Smooth muscle cell (in vitro differentiated cells): ENCODE measurements around the gene TGFBR3. TPM values are rescaled to one million over a fixed set of nuclear protein-coding genes. Genes with fewer than 3 reads are reported as not detected.

ENCODE experiments used
- DNase-seq: peaks from one replicate; lab custom pipeline; 2025; ENCODE audit not compliant: unreplicated experiment; lab: John Stamatoyannopoulos, UW
- H2AFZ ChIP-seq: fragments of 200-600 bp; sonication (generic); 2 replicates; pipeline ENCODE4 v1.6.0; 2016; ENCODE audit warnings: antibody characterized with exemption, low read depth, mild to moderate bottlenecking
- H3F3A ChIP-seq: fragments of 200-600 bp; sonication (generic); 2 replicates; pipeline ENCODE4 v1.6.0; 2017; ENCODE audit warnings: antibody characterized with exemption, low read depth
- H3K27ac ChIP-seq: fragments of 200-600 bp; sonication (generic); 2 replicates; pipeline ENCODE4 v1.5.1; 2016; ENCODE audit warnings: low read depth, mild to moderate bottlenecking
- H3K27me3 ChIP-seq: fragments of 200-600 bp; sonication (generic); 2 replicates; pipeline ENCODE4 v1.6.1; 2016; ENCODE audit warnings: low read depth, mild to moderate bottlenecking
- H3K36me3 ChIP-seq: fragments of 200-600 bp; sonication (generic); 2 replicates; pipeline ENCODE4 v1.5.1; 2016; ENCODE audit warnings: low read depth
- H3K4me1 ChIP-seq: fragments of 200-600 bp; sonication (generic); 2 replicates; pipeline ENCODE4 v1.5.1; 2016; ENCODE audit warnings: low read depth
- H3K4me2 ChIP-seq: fragments of 200-600 bp; sonication (generic); 2 replicates; pipeline ENCODE4 v1.6.0; 2016; ENCODE audit warnings: mild to moderate bottlenecking
- H3K4me3 ChIP-seq: fragments of 200-600 bp; sonication (generic); 2 replicates; pipeline ENCODE4 v1.5.1; 2016; ENCODE audit warnings: mild to moderate bottlenecking
- H3K79me2 ChIP-seq: fragments of 200-600 bp; sonication (generic); 2 replicates; pipeline ENCODE4 v1.6.0; 2016; ENCODE audit warnings: low read depth, mild to moderate bottlenecking
- H3K9ac ChIP-seq: fragments of 200-600 bp; sonication (generic); 2 replicates; pipeline ENCODE4 v1.6.0; 2016; ENCODE audit warnings: low read depth
- H3K9me3 ChIP-seq: fragments of 200-600 bp; sonication (generic); replicated peaks from 2 replicates; pipeline ENCODE4 v1.5.1; 2016; ENCODE audit warnings: low read depth
- H4K20me1 ChIP-seq: fragments of 200-600 bp; sonication (generic); 2 replicates; pipeline ENCODE4 v1.6.0; 2016; ENCODE audit warnings: low read depth
- CTCF ChIP-seq: fragments of 200-600 bp; sonication (generic); IDR thresholded peaks from 2 replicates; pipeline ENCODE4 v1.5.1; 2017; ENCODE audit warnings: borderline replicate concordance, mild to moderate bottlenecking, antibody characterized with exemption; ENCODE audit not compliant: insufficient read depth, poor library complexity, severe bottlenecking
- WGBS: methylation state at CpG from one replicate; pipeline ENCODE4 v1.1.7; 2016; ENCODE audit warnings: low lambda C conversion rate; 5-methylcytosine and 5-hydroxymethylcytosine counted together
- polyA plus RNA-seq: library from polyadenylated mRNA; unstranded; fragments of >200 nt; fragmentation: Nextera tagmentation; extraction: Ambion mirVana; gene quantifications from 2 replicates; pipeline ENCODE4 v1.2.1, GENCODE V29; 2016
- total RNA-seq: library from RNA; depleted of rRNA; stranded (reverse); fragments of >200 nt; gene quantifications from 2 replicates; pipeline ENCODE4 v1.2.3, GENCODE V29; 2014

TGFBR3 gene
- total and polyA plus RNA-seq, 2 experiments from 2014 or later = 68.3 to 112 TPM

GRCh38 chr1:91725989-91726721, 159.8 kb downstream of the TGFBR3 start:
- H4K20me1 ChIP-seq = no peaks in the 10 kb centered on the region
- TF ChIP-seq CTCF = no peak
- peaks cover 4% of the 10 kb centered on the region for H3K4me1 ChIP-seq
- no peaks in the 10 kb centered on the region for H3K79me2 ChIP-seq
- peaks cover 4% of the 10 kb centered on the region for H3F3A ChIP-seq
- no peaks in the 10 kb centered on the region for H3K9me3 ChIP-seq
- WGBS = 68% methylated on average over 7 of the region's 7 CpGs
- H3K27me3 ChIP-seq = no peaks in the 10 kb centered on the region
- DNase-seq = no peak
- H3K4me3 ChIP-seq = no peak overlapping the region
- H2AFZ ChIP-seq = no peak overlapping the region
- peak overlapping the region; percentile 32 for H3K27ac ChIP-seq
- no peaks in the 10 kb centered on the region for H3K36me3 ChIP-seq
- no peak overlapping the region for H3K9ac ChIP-seq
- H3K4me2 ChIP-seq = no peak overlapping the region

GRCh38 chr1:91725618-91725988, 160.3 kb downstream of the TGFBR3 start:
- no peaks in the 10 kb centered on the region for H3K27me3 ChIP-seq
- no peaks in the 10 kb centered on the region for H4K20me1 ChIP-seq
- no peak for TF ChIP-seq CTCF
- no peaks in the 10 kb centered on the region for H3K79me2 ChIP-seq
- H3K9ac ChIP-seq = no peak overlapping the region
- H3K4me2 ChIP-seq = no peak overlapping the region
- no peak overlapping the region for H2AFZ ChIP-seq
- no peaks in the 10 kb centered on the region for H3K4me1 ChIP-seq
- WGBS = 69% methylated on average over 1 of the region's 1 CpG
- peaks cover 7% of the 10 kb centered on the region for H3F3A ChIP-seq
- no peak for DNase-seq
- H3K9me3 ChIP-seq = no peaks in the 10 kb centered on the region
- H3K36me3 ChIP-seq = no peaks in the 10 kb centered on the region
- H3K4me3 ChIP-seq = no peak overlapping the region
- H3K27ac ChIP-seq = no peak overlapping the region

- H4K20me1 ChIP-seq = no peaks in the 10 kb centered on the region
- WGBS = 73% methylated on average over 2 of the region's 2 CpGs
- no peaks in the 10 kb centered on the region for H3K4me1 ChIP-seq
- DNase-seq = no peak
- no peaks in the 10 kb centered on the region for H3K79me2 ChIP-seq
- H3K9ac ChIP-seq = no peak overlapping the region
- H3K9me3 ChIP-seq = no peaks in the 10 kb centered on the region
- no peak overlapping the region for H2AFZ ChIP-seq
- H3K27ac ChIP-seq = no peak overlapping the region
- TF ChIP-seq CTCF = no peak
- H3K36me3 ChIP-seq = peaks cover 4% of the 10 kb centered on the region
- H3F3A ChIP-seq = peaks cover 7% of the 10 kb centered on the region
- no peaks in the 10 kb centered on the region for H3K27me3 ChIP-seq
- H3K4me3 ChIP-seq = no peak overlapping the region
- no peak overlapping the region for H3K4me2 ChIP-seq
Measured at GRCh38 chr1:91724644-91725043, 161.3 kb downstream of the TGFBR3 start.

- H3K27ac ChIP-seq = no peak overlapping the region
Measured at GRCh38 chr1:91724231-91724630, 161.7 kb downstream of the TGFBR3 start.

More at GRCh38 chr1:91724231-91724630, 161.7 kb downstream of the TGFBR3 start:
- no peaks in the 10 kb centered on the region for H4K20me1 ChIP-seq
- H3K79me2 ChIP-seq = no peaks in the 10 kb centered on the region
- H3K4me3 ChIP-seq = no peak overlapping the region
- H3K27me3 ChIP-seq = no peaks in the 10 kb centered on the region
- WGBS = 94% methylated on average over 1 of the region's 1 CpG
- no peak overlapping the region for H3K4me2 ChIP-seq
- no peak for DNase-seq
- no peaks in the 10 kb centered on the region for H3K9me3 ChIP-seq
- peaks cover 4% of the 10 kb centered on the region for H3K36me3 ChIP-seq
- H3K9ac ChIP-seq = no peak overlapping the region
- peaks cover 7% of the 10 kb centered on the region for H3F3A ChIP-seq
- H3K4me1 ChIP-seq = no peaks in the 10 kb centered on the region
- TF ChIP-seq CTCF = no peak
- no peak overlapping the region for H2AFZ ChIP-seq
